Neural cell (in vitro differentiated cells): ENCODE results near the gene ZNF70.

Experiments
- EP300 ChIP-seq: fragments of 450-650 bp; conservative IDR thresholded peaks from 2 replicates; pipeline ENCODE4 v1.6.1; 2014; ENCODE audit warnings: antibody characterized with exemption, mild to moderate bottlenecking, moderate library complexity; ENCODE audit not compliant: poor library complexity, severe bottlenecking
- EZH2 ChIP-seq: fragments of 200-600, 300-800 bp; shearing (Covaris generic), sonication (generic); IDR thresholded peaks from 2 replicates; pipeline ENCODE4 v1.6.1; 2014; ENCODE audit warnings: antibody characterized with exemption, low read length, borderline replicate concordance, mild to moderate bottlenecking; ENCODE audit not compliant: insufficient read depth, poor library complexity, severe bottlenecking
- POLR2AphosphoS5 ChIP-seq: IDR thresholded peaks from 2 replicates; pipeline ENCODE4 v1.6.1; 2012
- RAD21 ChIP-seq: fragments of 450-650 bp; conservative IDR thresholded peaks from 2 replicates; pipeline ENCODE4 v1.6.1; 2014; ENCODE audit warnings: antibody characterized with exemption, mild to moderate bottlenecking, moderate library complexity
- TAF1 ChIP-seq: IDR thresholded peaks from 2 replicates; pipeline ENCODE4 v1.6.1; 2012; ENCODE audit warnings: low read depth
- TF ChIP-seq, protein P1 (sequence below): IDR thresholded peaks from 2 replicates; pipeline ENCODE4 v1.6.1; 2012; ENCODE audit warnings: borderline replicate concordance
- TF ChIP-seq, protein P2 (sequence below): fragments of 450-650 bp; IDR thresholded peaks from 2 replicates; pipeline ENCODE4 v1.5.1; 2014; ENCODE audit warnings: antibody characterized with exemption, mild to moderate bottlenecking, moderate library complexity; ENCODE audit not compliant: poor library complexity, severe bottlenecking

DNA sequence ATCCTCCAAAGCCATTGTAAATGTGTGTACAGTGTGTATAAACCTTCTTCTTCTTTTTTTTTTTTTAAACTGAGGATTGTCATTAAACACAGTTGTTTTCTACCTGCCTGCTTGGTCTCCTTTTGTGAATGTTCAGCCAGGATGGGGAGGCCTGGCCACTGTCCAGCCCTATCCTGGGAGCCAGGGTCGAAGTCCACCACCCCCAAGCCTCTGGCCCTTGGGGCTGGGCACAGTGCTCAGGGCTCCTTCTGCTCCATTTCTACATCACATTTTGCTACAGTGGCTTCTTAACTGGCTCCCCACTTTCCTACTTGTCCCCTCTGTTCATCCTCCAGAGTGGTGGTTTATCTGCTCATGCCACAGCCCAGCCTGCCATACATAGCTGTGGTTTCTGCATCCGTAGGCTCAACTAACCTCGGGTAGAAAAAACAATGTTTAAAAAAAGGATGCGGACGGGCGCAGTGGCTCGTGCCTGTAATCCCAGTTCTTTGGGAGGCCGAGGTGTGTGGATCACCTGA, 33.4 kb upstream of the ZNF70 start:
- no peak for TF ChIP-seq TAF1
- TF ChIP-seq, protein P1, sequence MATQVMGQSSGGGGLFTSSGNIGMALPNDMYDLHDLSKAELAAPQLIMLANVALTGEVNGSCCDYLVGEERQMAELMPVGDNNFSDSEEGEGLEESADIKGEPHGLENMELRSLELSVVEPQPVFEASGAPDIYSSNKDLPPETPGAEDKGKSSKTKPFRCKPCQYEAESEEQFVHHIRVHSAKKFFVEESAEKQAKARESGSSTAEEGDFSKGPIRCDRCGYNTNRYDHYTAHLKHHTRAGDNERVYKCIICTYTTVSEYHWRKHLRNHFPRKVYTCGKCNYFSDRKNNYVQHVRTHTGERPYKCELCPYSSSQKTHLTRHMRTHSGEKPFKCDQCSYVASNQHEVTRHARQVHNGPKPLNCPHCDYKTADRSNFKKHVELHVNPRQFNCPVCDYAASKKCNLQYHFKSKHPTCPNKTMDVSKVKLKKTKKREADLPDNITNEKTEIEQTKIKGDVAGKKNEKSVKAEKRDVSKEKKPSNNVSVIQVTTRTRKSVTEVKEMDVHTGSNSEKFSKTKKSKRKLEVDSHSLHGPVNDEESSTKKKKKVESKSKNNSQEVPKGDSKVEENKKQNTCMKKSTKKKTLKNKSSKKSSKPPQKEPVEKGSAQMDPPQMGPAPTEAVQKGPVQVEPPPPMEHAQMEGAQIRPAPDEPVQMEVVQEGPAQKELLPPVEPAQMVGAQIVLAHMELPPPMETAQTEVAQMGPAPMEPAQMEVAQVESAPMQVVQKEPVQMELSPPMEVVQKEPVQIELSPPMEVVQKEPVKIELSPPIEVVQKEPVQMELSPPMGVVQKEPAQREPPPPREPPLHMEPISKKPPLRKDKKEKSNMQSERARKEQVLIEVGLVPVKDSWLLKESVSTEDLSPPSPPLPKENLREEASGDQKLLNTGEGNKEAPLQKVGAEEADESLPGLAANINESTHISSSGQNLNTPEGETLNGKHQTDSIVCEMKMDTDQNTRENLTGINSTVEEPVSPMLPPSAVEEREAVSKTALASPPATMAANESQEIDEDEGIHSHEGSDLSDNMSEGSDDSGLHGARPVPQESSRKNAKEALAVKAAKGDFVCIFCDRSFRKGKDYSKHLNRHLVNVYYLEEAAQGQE = no peak
- TF ChIP-seq, protein P2, sequence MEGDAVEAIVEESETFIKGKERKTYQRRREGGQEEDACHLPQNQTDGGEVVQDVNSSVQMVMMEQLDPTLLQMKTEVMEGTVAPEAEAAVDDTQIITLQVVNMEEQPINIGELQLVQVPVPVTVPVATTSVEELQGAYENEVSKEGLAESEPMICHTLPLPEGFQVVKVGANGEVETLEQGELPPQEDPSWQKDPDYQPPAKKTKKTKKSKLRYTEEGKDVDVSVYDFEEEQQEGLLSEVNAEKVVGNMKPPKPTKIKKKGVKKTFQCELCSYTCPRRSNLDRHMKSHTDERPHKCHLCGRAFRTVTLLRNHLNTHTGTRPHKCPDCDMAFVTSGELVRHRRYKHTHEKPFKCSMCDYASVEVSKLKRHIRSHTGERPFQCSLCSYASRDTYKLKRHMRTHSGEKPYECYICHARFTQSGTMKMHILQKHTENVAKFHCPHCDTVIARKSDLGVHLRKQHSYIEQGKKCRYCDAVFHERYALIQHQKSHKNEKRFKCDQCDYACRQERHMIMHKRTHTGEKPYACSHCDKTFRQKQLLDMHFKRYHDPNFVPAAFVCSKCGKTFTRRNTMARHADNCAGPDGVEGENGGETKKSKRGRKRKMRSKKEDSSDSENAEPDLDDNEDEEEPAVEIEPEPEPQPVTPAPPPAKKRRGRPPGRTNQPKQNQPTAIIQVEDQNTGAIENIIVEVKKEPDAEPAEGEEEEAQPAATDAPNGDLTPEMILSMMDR = no peak
- no peak for TF ChIP-seq EP300
- no peak for TF ChIP-seq EZH2
- no peak for TF ChIP-seq POLR2AphosphoS5
- TF ChIP-seq RAD21 = no peak
